SKM-1 (cell line): ENCODE measurements around the gene ABRACL.

Experiments used
- DNase-seq: peaks from one replicate; lab custom pipeline; 2025; ENCODE audit not compliant: unreplicated experiment; lab: John Stamatoyannopoulos, UW

The ABRACL gene

DNA sequence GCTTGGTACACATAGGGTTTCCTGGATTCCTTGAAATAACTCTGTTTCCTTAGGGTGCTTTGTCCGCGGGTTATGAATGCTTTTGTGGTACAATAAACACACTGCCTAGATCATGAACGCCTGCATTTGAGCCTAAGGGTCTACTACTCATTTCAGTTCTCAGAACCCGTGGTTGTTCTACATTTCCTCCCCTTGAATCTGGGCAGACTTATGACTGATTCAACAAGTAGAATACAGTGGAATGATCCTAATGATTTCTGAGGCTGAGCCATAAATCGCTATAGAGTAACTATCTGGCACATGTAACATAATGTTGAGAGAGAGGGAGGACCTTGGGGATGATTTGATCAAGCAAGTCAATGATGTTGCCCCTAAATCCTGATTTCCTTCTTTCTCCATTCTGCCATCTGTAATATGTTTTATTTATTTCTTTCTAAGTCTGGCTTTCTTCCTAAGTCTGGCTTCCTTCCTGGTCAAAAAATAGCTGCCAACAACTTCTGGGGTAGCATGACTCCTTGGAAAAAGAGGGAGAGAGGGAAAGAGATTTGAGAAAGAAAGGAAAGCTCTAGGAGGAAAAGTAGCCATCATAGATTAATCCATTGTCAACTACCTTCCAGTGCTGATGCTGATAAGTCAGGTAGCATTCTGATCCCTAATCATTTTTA lies 23.0 kb downstream of the ABRACL start:
- DNase-seq, result no peak

DNA sequence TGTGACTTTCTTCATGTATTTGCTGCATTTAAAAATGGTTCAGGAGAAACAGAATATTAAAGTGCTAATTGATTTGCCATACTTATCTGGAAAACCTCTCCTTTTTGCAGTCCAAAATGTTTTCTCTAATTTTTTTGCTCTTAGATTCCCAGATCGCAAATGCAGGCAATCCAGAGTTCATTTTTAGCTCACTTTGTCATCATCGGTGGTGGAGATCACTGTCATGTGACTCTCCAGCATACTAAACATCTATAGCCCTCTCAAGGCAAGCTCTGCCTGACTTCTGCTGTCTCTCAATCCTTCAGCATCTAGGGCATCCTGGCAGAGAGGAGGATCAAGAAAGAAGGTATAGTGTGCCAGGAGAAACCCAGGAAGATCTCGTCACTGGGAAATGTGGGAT lies 24.8 kb downstream of the ABRACL start:
- DNase-seq, result no peak

- DNase-seq, result no peak
Observed at GRCh38 chr6:139054001-139054400, 25.5 kb downstream of the ABRACL start.

- no peak for DNase-seq
Observed at GRCh38 chr6:139055709-139056108, 27.2 kb downstream of the ABRACL start.

GRCh38 chr6:139058029-139058428 lies 29.5 kb downstream of the ABRACL start:
- no peak for DNase-seq

DNA sequence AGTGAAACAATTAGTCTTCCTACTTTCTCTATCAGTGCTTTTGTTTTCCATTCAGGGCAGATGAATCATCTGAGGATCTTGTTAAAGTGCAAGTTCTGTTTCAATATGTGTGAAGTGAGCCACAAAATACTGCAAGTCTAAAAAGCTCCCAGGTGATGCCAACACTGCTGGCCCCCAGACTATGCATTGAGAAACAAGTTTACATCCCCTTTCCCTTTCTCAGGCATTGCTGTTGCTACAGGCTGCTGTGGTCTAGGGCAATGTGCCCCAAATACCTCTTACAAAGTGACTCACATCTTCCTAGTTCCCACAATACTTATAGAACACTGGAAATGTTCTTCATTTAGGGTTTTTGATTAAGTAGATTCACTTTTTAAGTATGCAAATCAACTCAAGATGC lies 31.8 kb downstream of the ABRACL start:
- peak; percentile 11 for DNase-seq

GRCh38 chr6:139062932-139063646 lies 34.5 kb downstream of the ABRACL start:
- DNase-seq, result no peak

GRCh38 chr6:139064981-139065665 lies 36.6 kb downstream of the ABRACL start:
- no peak for DNase-seq

GRCh38 chr6:139066080-139066479 lies 37.5 kb downstream of the ABRACL start:
- no peak for DNase-seq

- no peak for DNase-seq
Observed at GRCh38 chr6:139068846-139069245, 40.3 kb downstream of the ABRACL start.

DNA sequence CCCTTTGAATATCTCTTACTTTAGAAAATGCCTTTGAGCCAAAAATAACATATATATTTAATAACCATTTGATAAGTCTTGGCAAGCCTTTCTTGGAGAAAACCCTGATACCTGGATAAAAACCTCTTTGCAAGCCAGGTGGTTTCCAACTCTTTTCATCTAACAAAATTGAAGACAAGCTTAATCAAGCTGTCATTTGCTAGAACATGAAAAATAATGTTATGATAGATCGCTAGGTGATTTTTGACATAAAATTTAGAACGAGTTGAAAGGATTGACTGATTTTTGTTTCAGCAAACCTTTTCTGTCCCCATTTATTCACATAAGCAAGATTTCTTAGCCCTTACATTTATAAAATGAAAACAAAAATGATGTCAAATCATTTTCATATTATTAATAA lies 44.6 kb downstream of the ABRACL start:
- no peak for DNase-seq

DNA sequence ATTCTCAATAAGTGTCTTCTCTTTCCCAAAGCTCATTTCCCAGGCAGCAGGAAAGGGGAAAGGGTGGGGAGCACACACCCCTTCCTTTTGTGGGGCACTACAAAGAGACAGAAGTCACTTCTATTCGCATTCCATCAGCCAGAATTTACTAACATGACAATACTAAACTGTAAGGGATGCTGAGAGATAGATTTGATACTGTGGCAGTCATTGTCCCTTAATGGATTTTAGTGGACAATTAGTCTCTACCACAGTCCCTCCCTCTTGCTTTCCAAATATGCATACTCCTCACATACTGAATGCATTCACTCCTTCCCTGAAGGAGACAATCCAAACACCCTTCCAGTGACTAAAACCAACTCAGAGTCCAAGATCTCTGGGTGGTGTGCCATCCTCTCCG lies 50.5 kb downstream of the ABRACL start:
- DNase-seq, result no peak

DNA sequence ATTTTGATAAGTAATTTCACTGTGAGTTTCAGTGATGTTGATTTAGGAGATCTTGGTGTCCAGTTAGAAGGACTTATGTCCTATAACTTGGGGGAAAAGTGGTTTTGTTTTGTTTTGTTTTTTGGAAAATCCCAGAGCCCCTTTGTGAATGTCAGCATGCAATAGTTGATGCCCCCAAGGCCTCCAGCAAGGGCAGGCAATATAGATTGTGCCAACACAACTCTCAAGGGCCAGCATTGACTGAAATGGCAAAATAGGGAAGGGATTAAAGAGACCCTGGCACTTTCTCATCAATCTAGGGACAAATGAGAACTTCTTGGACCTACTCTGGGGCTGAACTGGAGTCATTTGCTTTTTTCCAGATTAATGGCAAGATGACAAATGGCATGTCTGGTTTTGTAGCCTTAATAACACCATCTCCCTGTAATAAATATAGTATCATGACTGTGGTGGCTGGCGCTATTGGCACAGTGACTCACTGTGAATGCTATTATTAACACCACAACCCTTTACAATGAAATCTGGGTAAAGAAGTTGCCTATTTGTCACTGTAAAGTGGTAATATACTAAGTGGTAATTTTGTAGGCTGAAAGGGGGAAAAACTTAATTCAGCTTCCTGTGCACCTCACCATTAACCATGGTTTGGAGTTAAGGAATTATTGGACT lies 51.8 kb downstream of the ABRACL start:
- DNase-seq, result no peak

- DNase-seq, result no peak
Observed at GRCh38 chr6:139081471-139081870, 52.9 kb downstream of the ABRACL start.

DNA sequence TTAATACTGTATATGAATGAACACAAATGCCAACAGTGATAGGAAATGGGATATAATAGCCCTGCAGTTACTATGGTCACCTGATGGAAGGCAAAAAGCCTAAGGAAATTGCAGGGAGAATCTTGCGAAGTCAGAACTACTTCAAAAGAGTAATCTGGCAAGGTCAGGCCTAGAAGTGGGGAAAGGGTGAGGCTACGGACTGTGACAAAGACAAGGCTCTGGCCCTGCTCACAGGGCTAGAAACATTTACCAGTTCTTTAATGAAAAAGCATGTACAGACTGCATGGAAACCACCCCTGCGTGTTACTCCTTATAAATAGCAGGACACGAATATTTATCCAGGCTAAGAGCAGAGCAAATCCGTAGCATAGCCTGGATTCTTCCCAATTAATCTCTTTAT lies 53.8 kb downstream of the ABRACL start:
- DNase-seq, result no peak

- no peak for DNase-seq
Observed at GRCh38 chr6:139091826-139092225, 63.3 kb downstream of the ABRACL start.
